CD4-positive, alpha-beta T cell treated with Interleukin-10 for 1 hour (primary cell): ENCODE results near the gene HSCB.
"Not testable (repeated sequence)": the region's sequence is repeated elsewhere in the genome, so short reads cannot be mapped to it uniquely, and the experiment has no call there.

ENCODE experiments used
- DNase-seq: peaks from one replicate; pipeline ENCODE4 v3.0.0-alpha.2; 2020

Gene HSCB

GRCh38 chr22:28741785-28742561 is at the start of gene HSCB, which contains the start of gene CHEK2:
TSS of gene HSCB (plus strand) at chr22:28742039. CDS start at chr22:28742096, 57 bp downstream.
TSS of gene CHEK2 (minus strand) at chr22:28741820. CDS start at chr22:28734721, 7,099 bp downstream.
- DNase-seq: peak; percentile 99

GRCh38 chr22:28693041-28693760 is 48.6 kb upstream of the HSCB start:
- not testable (repeated sequence) for DNase-seq

- no peak for DNase-seq
Measured at GRCh38 chr22:28702891-28703290, 38.9 kb upstream of the HSCB start.

GRCh38 chr22:28703436-28703835 is 38.4 kb upstream of the HSCB start:
- no peak for DNase-seq

- DNase-seq: no peak
Measured at GRCh38 chr22:28706845-28707244, 35.0 kb upstream of the HSCB start.

GRCh38 chr22:28710107-28710506 is 31.7 kb upstream of the HSCB start:
- DNase-seq: no peak

GRCh38 chr22:28710576-28711191 is 31.2 kb upstream of the HSCB start:
- no peak for DNase-seq

GRCh38 chr22:28711341-28711740 is 30.5 kb upstream of the HSCB start:
- no peak for DNase-seq

- DNase-seq: no peak
Measured at GRCh38 chr22:28711820-28712777, 29.7 kb upstream of the HSCB start.

GRCh38 chr22:28714043-28714628 is 27.7 kb upstream of the HSCB start:
- peak; percentile 8 for DNase-seq

GRCh38 chr22:28715611-28716010 is 26.2 kb upstream of the HSCB start:
- DNase-seq: no peak

GRCh38 chr22:28716686-28717085 is 25.2 kb upstream of the HSCB start:
- DNase-seq: no peak

GRCh38 chr22:28718044-28718443 is 23.8 kb upstream of the HSCB start:
- no peak for DNase-seq

- no peak for DNase-seq
Measured at GRCh38 chr22:28728002-28728401, 13.8 kb upstream of the HSCB start.

GRCh38 chr22:28728621-28729313 is 13.1 kb upstream of the HSCB start:
- DNase-seq: no peak

- no peak for DNase-seq
Measured at GRCh38 chr22:28730179-28730578, 11.7 kb upstream of the HSCB start.

- no peak for DNase-seq
Measured at GRCh38 chr22:28734393-28734792, 7.4 kb upstream of the HSCB start.

- DNase-seq: no peak
Measured at GRCh38 chr22:28736301-28737155, 5.3 kb upstream of the HSCB start.

- DNase-seq: no peak
Measured at GRCh38 chr22:28737701-28738100, 4.1 kb upstream of the HSCB start.

GRCh38 chr22:28738876-28739275 is 3.0 kb upstream of the HSCB start:
- DNase-seq: not testable (repeated sequence)
